Measurements from ENCODE around the gene UBAP2. TPM values are rescaled to one million over a fixed set of nuclear protein-coding genes. Genes with fewer than 3 reads are reported as not detected.
"Not testable (repeated sequence)": the region's sequence is repeated elsewhere in the genome, so short reads cannot be mapped to it uniquely, and the experiment has no call there.

Gene UBAP2
- total RNA-seq, 5 donors from 2014 or later (not counting 1 experiment from before 2014, with no cell fraction given), result 32.9 to 38.1 (median 36.7) TPM

DNA sequence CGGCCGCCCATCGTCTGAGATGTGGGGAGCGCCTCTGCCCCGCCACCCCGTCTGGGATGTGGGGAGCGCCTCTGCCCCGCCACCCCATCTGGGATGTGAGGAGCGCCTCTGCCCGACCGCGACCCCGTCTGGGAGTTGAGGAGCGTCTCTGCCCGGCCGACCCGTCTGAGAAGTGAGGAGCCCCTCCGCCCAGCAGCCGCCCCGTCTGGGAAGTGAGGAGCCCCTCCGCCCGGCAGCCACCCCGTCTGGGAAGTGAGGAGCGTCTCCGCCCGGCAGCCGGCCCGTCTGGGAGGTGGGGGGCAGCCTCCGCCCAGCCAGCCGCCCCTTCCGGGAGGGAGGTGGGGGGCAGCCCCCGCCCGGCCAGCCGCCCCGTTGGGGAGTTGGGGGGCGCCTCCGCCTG, 9.8 kb downstream of the UBAP2 start:
- H3K27ac ChIP-seq (ENCODE audit: low read length); H3K36me3 ChIP-seq (ENCODE audit: control insufficient read depth in 2 of 2, extremely low read depth in 1 of 2, insufficient read depth in 1 of 2, low read length in 1 of 2); ATAC-seq (replicated peaks in 1 of 4); H3K27me3 ChIP-seq (replicated peaks in 1 of 2; ENCODE audit: control insufficient read depth in 2 of 2, extremely low read depth in 1 of 2, insufficient read depth in 2 of 2, low read length in 1 of 2); H3K36me3 Mint-ChIP-seq; CTCF ChIA-PET; H3K9me3 Mint-ChIP-seq; H3K27ac Mint-ChIP-seq; H3K27me3 Mint-ChIP-seq; H3K9me3 ChIP-seq; H3K4me1 ChIP-seq (ENCODE audit: control insufficient read depth in 1 of 2, extremely low read depth in 1 of 2, insufficient read depth in 2 of 2, low read length in 2 of 2); H3K4me3 ChIP-seq (ENCODE audit: control insufficient read depth in 1 of 2, extremely low read depth in 1 of 2, low read length in 1 of 2); DNase-seq; H3K4me3 Mint-ChIP-seq; POLR2A ChIA-PET: not testable (repeated sequence)
- 97% methylated on average over 15 of the region's 37 CpGs for WGBS (ENCODE audit: insufficient coverage)
- H3K4me1 Mint-ChIP-seq, result peaks cover 12 to 19% (median 17%) of the 10 kb centered on the region in 3 donors

DNA sequence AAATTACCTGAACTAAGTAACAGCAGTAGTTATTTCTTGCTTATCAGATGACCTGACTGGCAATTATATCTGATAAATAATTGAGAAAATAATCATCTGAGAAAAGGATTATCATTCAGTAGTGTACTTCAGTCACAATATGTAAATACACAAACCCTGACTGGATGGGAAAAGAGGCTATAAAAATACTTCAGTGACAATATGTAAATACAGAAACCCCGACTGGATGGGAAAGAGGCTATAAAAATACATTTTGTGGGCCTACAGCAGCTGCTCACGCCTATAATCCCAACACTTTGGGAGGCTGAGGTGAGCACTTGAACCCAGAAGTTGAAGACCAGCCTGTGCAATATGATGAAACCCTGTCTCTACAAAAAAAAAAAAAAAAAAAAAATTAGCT, 11.1 kb downstream of the UBAP2 start:
- no peak overlapping the region for H3K27ac Mint-ChIP-seq
- H3K27me3 Mint-ChIP-seq, result no peaks in the 10 kb centered on the region
- no peaks in the 10 kb centered on the region for H3K9me3 ChIP-seq
- H3K4me3 ChIP-seq (ENCODE audit: control insufficient read depth in 1 of 2, extremely low read depth in 1 of 2, low read length in 1 of 2), result no peak overlapping the region
- no peak overlapping the region for H3K4me3 Mint-ChIP-seq
- H3K36me3 Mint-ChIP-seq, result peaks cover 9% of the 10 kb centered on the region
- H3K27ac ChIP-seq (ENCODE audit: low read length), result no peak overlapping the region
- WGBS (ENCODE audit: insufficient coverage), result no CpG with 5 or more reads among the region's 2 CpGs
- H3K9me3 Mint-ChIP-seq, result no peaks in the 10 kb centered on the region
- ATAC-seq (replicated peaks in 1 of 4) (no peak), DNase-seq (no peak)
- CTCF ChIA-PET, result no interaction called here
- H3K4me1 Mint-ChIP-seq, result peaks cover 19% of the 10 kb centered on the region in 3 donors
- H3K27me3 ChIP-seq (replicated peaks in 1 of 2; ENCODE audit: control insufficient read depth in 2 of 2, extremely low read depth in 1 of 2, insufficient read depth in 2 of 2, low read length in 1 of 2), result no peaks in the 10 kb centered on the region
- H3K4me1 ChIP-seq (ENCODE audit: control insufficient read depth in 1 of 2, extremely low read depth in 1 of 2, insufficient read depth in 2 of 2, low read length in 2 of 2), result no peaks in the 10 kb centered on the region
- POLR2A ChIA-PET, result interaction anchor here in 1 of 2 donors (0.6 kb wide), 1 partner anchor 10 kb away, joined by 12 read pairs; no protein-coding TSS in a partner anchor
- H3K36me3 ChIP-seq (ENCODE audit: control insufficient read depth in 2 of 2, extremely low read depth in 1 of 2, insufficient read depth in 1 of 2, low read length in 1 of 2), result peaks cover 0 to 6% of the 10 kb centered on the region in 2 donors

DNA sequence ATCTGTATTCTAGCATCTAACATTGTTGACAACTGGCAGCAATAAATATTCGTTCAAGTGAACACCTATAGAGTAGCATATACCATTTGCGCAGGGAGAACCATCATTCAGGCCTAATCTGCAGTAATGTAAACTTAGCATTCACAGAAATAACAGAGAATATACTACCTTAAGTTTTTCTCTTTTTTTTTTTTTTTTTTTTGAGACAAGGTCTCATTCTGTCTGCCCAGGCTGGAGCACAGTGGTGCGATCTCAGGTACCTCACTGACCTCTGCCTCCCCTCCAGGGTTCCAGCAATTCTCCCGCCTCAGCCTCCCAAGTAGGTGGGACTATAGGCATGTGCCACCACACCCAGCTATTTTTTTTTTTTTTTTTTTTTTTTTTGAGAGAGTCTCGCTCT, 12.1 kb downstream of the UBAP2 start:
- H3K9me3 Mint-ChIP-seq, result no peaks in the 10 kb centered on the region
- DNase-seq (no peak), ATAC-seq (replicated peaks in 1 of 4) (no peak)
- H3K4me1 Mint-ChIP-seq, result peaks cover 23 to 26% (median 23%) of the 10 kb centered on the region in 3 donors
- Histone ChIP-seq H3K27ac (ENCODE audit: low read length) (no peak overlapping the region), H3K27me3 (replicated peaks in 1 of 2; ENCODE audit: control insufficient read depth in 2 of 2, extremely low read depth in 1 of 2, insufficient read depth in 2 of 2, low read length in 1 of 2) (no peaks in the 10 kb centered on the region), H3K36me3 (ENCODE audit: control insufficient read depth in 2 of 2, extremely low read depth in 1 of 2, insufficient read depth in 1 of 2, low read length in 1 of 2) (peaks cover 5 to 6% of the 10 kb centered on the region in 2 donors), H3K4me3 (ENCODE audit: control insufficient read depth in 1 of 2, extremely low read depth in 1 of 2, low read length in 1 of 2) (no peak overlapping the region), H3K9me3 (no peaks in the 10 kb centered on the region), H3K4me1 (ENCODE audit: control insufficient read depth in 1 of 2, extremely low read depth in 1 of 2, insufficient read depth in 2 of 2, low read length in 2 of 2) (no peaks in the 10 kb centered on the region)
- 80% methylated on average over 1 of the region's 5 CpGs for WGBS (ENCODE audit: insufficient coverage)
- CTCF ChIA-PET, result interaction anchor here in 1 of 2 donors (0.6 kb wide), 1 partner anchor 1658 kb away, joined by 9 read pairs; no protein-coding TSS in a partner anchor
- no peaks in the 10 kb centered on the region for H3K27me3 Mint-ChIP-seq
- no peak overlapping the region for H3K27ac Mint-ChIP-seq
- POLR2A ChIA-PET, result no interaction called here
- no peak overlapping the region for H3K4me3 Mint-ChIP-seq
- H3K36me3 Mint-ChIP-seq, result peaks cover 13% of the 10 kb centered on the region

DNA sequence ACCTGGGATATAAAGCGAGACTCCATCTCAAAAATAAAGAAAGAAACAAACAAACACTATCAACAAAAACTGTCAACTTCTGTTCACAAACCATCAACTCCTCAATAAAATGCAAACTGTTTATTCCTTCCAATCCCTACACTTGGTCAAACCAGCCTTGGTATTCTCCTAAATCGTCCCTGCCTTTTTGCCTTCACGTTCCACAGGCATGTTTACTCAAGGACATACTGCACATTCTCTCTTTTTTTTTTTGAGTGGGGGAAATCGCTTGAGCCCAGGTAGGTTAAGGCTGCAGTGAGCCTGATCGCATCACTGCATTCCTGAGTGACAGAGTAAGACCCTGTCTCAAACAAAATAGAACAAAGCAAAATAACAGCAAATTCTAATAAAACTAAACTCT, 13.0 kb downstream of the UBAP2 start:
- ATAC-seq (replicated peaks in 1 of 4) (no peak), DNase-seq (no peak)
- POLR2A ChIA-PET, result no interaction called here
- no peaks in the 10 kb centered on the region for H3K27me3 Mint-ChIP-seq
- H3K27ac Mint-ChIP-seq, result no peak overlapping the region
- no peak overlapping the region for H3K4me3 Mint-ChIP-seq
- H3K9me3 ChIP-seq, result no peaks in the 10 kb centered on the region
- CTCF ChIA-PET, result no interaction called here
- H3K4me1 Mint-ChIP-seq, result peaks cover 23 to 26% (median 23%) of the 10 kb centered on the region in 3 donors
- peaks cover 5 to 6% of the 10 kb centered on the region in 2 donors for H3K36me3 ChIP-seq (ENCODE audit: control insufficient read depth in 2 of 2, extremely low read depth in 1 of 2, insufficient read depth in 1 of 2, low read length in 1 of 2)
- 100% methylated on average over 1 of the region's 5 CpGs for WGBS (ENCODE audit: insufficient coverage)
- no peak overlapping the region for H3K4me3 ChIP-seq (ENCODE audit: control insufficient read depth in 1 of 2, extremely low read depth in 1 of 2, low read length in 1 of 2)
- no peaks in the 10 kb centered on the region for H3K27me3 ChIP-seq (replicated peaks in 1 of 2; ENCODE audit: control insufficient read depth in 2 of 2, extremely low read depth in 1 of 2, insufficient read depth in 2 of 2, low read length in 1 of 2)
- H3K4me1 ChIP-seq (ENCODE audit: control insufficient read depth in 1 of 2, extremely low read depth in 1 of 2, insufficient read depth in 2 of 2, low read length in 2 of 2), result no peaks in the 10 kb centered on the region
- H3K27ac ChIP-seq (ENCODE audit: low read length), result no peak overlapping the region
- no peaks in the 10 kb centered on the region for H3K9me3 Mint-ChIP-seq
- peaks cover 13% of the 10 kb centered on the region for H3K36me3 Mint-ChIP-seq

DNA sequence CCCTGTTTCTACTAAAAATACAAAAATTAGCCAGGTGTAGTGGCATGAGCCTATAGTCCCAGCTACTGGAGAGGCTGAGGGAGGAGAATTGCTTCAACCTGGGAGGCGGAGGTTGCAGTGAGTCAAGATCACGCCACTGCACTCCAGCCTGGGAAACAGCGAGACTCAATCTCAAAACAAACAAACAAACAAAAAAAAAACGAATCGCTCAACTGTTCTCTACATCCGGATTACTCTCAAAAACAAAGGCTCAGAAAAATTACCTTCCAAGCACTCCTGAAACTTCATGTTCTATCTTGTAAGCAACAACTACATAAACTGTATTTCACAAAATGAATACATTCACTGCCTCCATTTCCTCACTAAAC, 14.0 kb downstream of the UBAP2 start:
- Mint-ChIP-seq H3K36me3 (peaks cover 13% of the 10 kb centered on the region), H3K27me3 (no peaks in the 10 kb centered on the region), H3K27ac (no peak overlapping the region), H3K9me3 (no peaks in the 10 kb centered on the region), H3K4me1 (peaks cover 23 to 26% (median 23%) of the 10 kb centered on the region in 3 donors), H3K4me3 (no peak overlapping the region)
- no peaks in the 10 kb centered on the region for H3K27me3 ChIP-seq (replicated peaks in 1 of 2; ENCODE audit: control insufficient read depth in 2 of 2, extremely low read depth in 1 of 2, insufficient read depth in 2 of 2, low read length in 1 of 2)
- no peak overlapping the region for H3K4me3 ChIP-seq (ENCODE audit: control insufficient read depth in 1 of 2, extremely low read depth in 1 of 2, low read length in 1 of 2)
- ATAC-seq (replicated peaks in 1 of 4), result no peak
- no peak overlapping the region for H3K27ac ChIP-seq (ENCODE audit: low read length)
- no peaks in the 10 kb centered on the region for H3K4me1 ChIP-seq (ENCODE audit: control insufficient read depth in 1 of 2, extremely low read depth in 1 of 2, insufficient read depth in 2 of 2, low read length in 2 of 2)
- 94% methylated on average over 6 of the region's 6 CpGs for WGBS (ENCODE audit: insufficient coverage)
- DNase-seq, result no peak
- H3K36me3 ChIP-seq (ENCODE audit: control insufficient read depth in 2 of 2, extremely low read depth in 1 of 2, insufficient read depth in 1 of 2, low read length in 1 of 2), result peaks cover 5 to 6% of the 10 kb centered on the region in 2 donors
- no peaks in the 10 kb centered on the region for H3K9me3 ChIP-seq
- ChIA-PET CTCF (no interaction called here), POLR2A (no interaction called here)

DNA sequence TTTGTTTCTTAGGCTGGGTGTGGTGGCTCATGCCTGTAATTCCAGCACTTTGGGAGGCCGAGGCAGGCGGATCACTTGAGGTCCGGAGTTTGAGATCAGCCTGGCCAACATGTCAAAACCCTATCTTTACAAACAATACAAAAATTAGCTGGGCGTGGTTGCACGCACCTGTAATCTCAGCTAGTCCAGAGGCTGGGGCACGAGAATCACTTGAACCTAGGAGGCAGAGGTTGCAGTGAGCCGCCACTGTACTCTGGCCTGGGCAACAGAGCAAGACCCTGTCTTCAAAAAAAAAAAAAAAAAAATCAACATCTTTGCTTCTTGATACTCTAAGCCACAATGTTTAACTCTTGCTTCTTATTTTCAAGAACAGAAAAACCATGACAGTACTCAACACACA, 16.1 kb downstream of the UBAP2 start:
- Histone ChIP-seq H3K4me3 (ENCODE audit: control insufficient read depth in 1 of 2, extremely low read depth in 1 of 2, low read length in 1 of 2) (no peak overlapping the region), H3K27ac (ENCODE audit: low read length) (no peak overlapping the region), H3K27me3 (replicated peaks in 1 of 2; ENCODE audit: control insufficient read depth in 2 of 2, extremely low read depth in 1 of 2, insufficient read depth in 2 of 2, low read length in 1 of 2) (no peaks in the 10 kb centered on the region), H3K36me3 (ENCODE audit: control insufficient read depth in 2 of 2, extremely low read depth in 1 of 2, insufficient read depth in 1 of 2, low read length in 1 of 2) (peaks cover 0 to 8% of the 10 kb centered on the region in 2 donors), H3K9me3 (no peaks in the 10 kb centered on the region), H3K4me1 (ENCODE audit: control insufficient read depth in 1 of 2, extremely low read depth in 1 of 2, insufficient read depth in 2 of 2, low read length in 2 of 2) (no peaks in the 10 kb centered on the region)
- Mint-ChIP-seq H3K4me3 (no peak overlapping the region), H3K27me3 (no peaks in the 10 kb centered on the region), H3K9me3 (no peaks in the 10 kb centered on the region), H3K36me3 (peaks cover 13% of the 10 kb centered on the region), H3K27ac (no peak overlapping the region), H3K4me1 (peaks cover 20 to 26% (median 21%) of the 10 kb centered on the region in 3 donors)
- DNase-seq, result no peak
- ChIA-PET POLR2A (no interaction called here), CTCF (interaction anchor here in 1 of 2 donors (0.7 to 1.1 kb wide), 2 partner anchors 21 to 213 kb away, joined by 3 to 4 read pairs; no protein-coding TSS in a partner anchor)
- 98% methylated on average over 7 of the region's 7 CpGs for WGBS (ENCODE audit: insufficient coverage)
- ATAC-seq (replicated peaks in 1 of 4), result no peak

Measured in T-cell (primary cell).